GM23248 (cell line): ENCODE data around the gene ROR1. TPM values are rescaled to one million over a fixed set of nuclear protein-coding genes. Genes with fewer than 3 reads are reported as not detected.

Experiments used
- DNase-seq: peaks from one replicate; pipeline ENCODE4 v3.0.0-alpha.2; 2015
- H2AFZ ChIP-seq: fragments of 200-600 bp; sonication (generic); 2 replicates; pipeline ENCODE4 v1.6.1; 2016; ENCODE audit warnings: antibody characterized with exemption
- H3F3A ChIP-seq: fragments of 200-600 bp; sonication (generic); 2 replicates; pipeline ENCODE4 v1.6.1; 2016; ENCODE audit warnings: mild to moderate bottlenecking, antibody characterized with exemption, mixed run types; ENCODE audit not compliant: insufficient read depth
- H3K27ac ChIP-seq: fragments of 200-600 bp; sonication (generic); 2 replicates; pipeline ENCODE4 v1.5.1; 2016; ENCODE audit warnings: mild to moderate bottlenecking
- H3K27me3 ChIP-seq: fragments of 200-600 bp; sonication (generic); replicated peaks from 2 replicates; pipeline ENCODE4 v1.6.1; 2016; ENCODE audit warnings: mild to moderate bottlenecking; ENCODE audit not compliant: insufficient read depth
- H3K36me3 ChIP-seq: fragments of 200-600 bp; sonication (generic); 2 replicates; pipeline ENCODE4 v1.6.1; 2016; ENCODE audit warnings: low read depth, mild to moderate bottlenecking
- H3K4me1 ChIP-seq: fragments of 200-600 bp; sonication (generic); 2 replicates; pipeline ENCODE4 v1.6.1; 2016; ENCODE audit warnings: mild to moderate bottlenecking; ENCODE audit not compliant: insufficient read depth
- H3K4me2 ChIP-seq: fragments of 200-600 bp; sonication (generic); one replicate; pipeline ENCODE4 v1.6.1; 2016; ENCODE audit warnings: mild to moderate bottlenecking; ENCODE audit not compliant: unreplicated experiment
- H3K4me3 ChIP-seq: fragments of 200-600 bp; sonication (generic); 2 replicates; pipeline ENCODE4 v1.5.1; 2016; ENCODE audit warnings: mild to moderate bottlenecking
- H3K79me2 ChIP-seq: fragments of 200-600 bp; sonication (generic); 2 replicates; pipeline ENCODE4 v1.6.1; 2016; ENCODE audit warnings: mild to moderate bottlenecking; ENCODE audit not compliant: insufficient read depth
- H3K9ac ChIP-seq: fragments of 200-600 bp; sonication (generic); 2 replicates; pipeline ENCODE4 v1.6.1; 2016; ENCODE audit warnings: mild to moderate bottlenecking
- H3K9me2 ChIP-seq: fragments of 200-600 bp; sonication (generic); 2 replicates; pipeline ENCODE4 v1.6.1; 2016; ENCODE audit warnings: mixed run types, mild to moderate bottlenecking, moderate library complexity; ENCODE audit not compliant: insufficient read depth
- H3K9me3 ChIP-seq: fragments of 200-600 bp; sonication (generic); one replicate; pipeline ENCODE4 v1.6.1; 2017; ENCODE audit warnings: low read depth
- H4K20me1 ChIP-seq: fragments of 200-600 bp; sonication (generic); 2 replicates; pipeline ENCODE4 v1.6.0; 2016; ENCODE audit not compliant: insufficient read depth
- EZH2 ChIP-seq: fragments of 200-600 bp; sonication (generic); IDR thresholded peaks from 2 replicates; pipeline ENCODE4 v1.6.1; 2018; ENCODE audit warnings: antibody characterized with exemption, mild to moderate bottlenecking; ENCODE audit not compliant: insufficient read depth, poor library complexity, severe bottlenecking
- EZH2phosphoT487 ChIP-seq: fragments of 200-600 bp; sonication (generic); IDR thresholded peaks from 2 replicates; pipeline ENCODE4 v1.6.1; 2018; ENCODE audit warnings: antibody characterized with exemption, moderate library complexity, mild to moderate bottlenecking, low read depth; ENCODE audit not compliant: insufficient read depth
- WGBS, 2 experiments: methylation state at CpG; one replicate each; pipeline ENCODE4 v1.1.6; 2015 to 2017; ENCODE audit warnings: low lambda C conversion rate in 2 of 2, low coverage in 1 of 2; ENCODE audit errors: missing lambda C conversion rate in 2 of 2; 5-methylcytosine and 5-hydroxymethylcytosine counted together
- in situ Hi-C: fragments of 300-500 bp; cut with MboI; formaldehyde crosslinking; loops from 2 replicates; pipeline ENCODE4 v1.15.0; 2020
- polyA plus RNA-seq: library from polyadenylated mRNA; unstranded; fragments of >200 nt; fragmentation: Nextera tagmentation; extraction: Ambion mirVana; gene quantifications from 2 replicates; pipeline ENCODE4 v1.2.1, GENCODE V29; 2016
- total RNA-seq: library from RNA; depleted of rRNA; stranded (reverse); fragments of >200 nt; shearing (Covaris generic); gene quantifications from 2 replicates; pipeline ENCODE4 v1.2.3, GENCODE V29; 2014

Gene ROR1
- total and polyA plus RNA-seq, 2 experiments from 2014 or later = 12.0 to 13.3 TPM

DNA sequence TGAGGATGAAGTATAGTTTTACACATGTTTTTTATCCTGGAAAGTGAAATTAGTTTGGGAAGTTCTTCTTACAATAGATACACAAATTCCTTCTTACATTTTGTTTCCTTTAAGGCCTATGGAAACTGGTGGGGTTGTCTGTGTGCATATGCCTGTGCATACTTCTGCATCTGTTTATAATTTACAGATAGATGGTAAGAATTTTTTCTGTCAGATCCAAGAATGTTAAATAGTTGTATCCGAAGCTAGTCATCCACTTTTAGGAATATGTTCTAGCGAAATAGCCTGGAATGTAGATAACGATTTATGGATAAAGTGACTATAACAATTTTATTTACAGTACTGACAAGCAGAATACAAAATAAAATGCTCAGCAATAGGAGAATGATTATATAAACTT lies 194.1 kb downstream of the ROR1 start:
- Histone ChIP-seq H2AFZ (no peak overlapping the region), H3K27me3 (no peaks in the 10 kb centered on the region), H3K4me3 (no peak overlapping the region), H4K20me1 (no peaks in the 10 kb centered on the region), H3F3A (peaks cover 17% of the 10 kb centered on the region), H3K79me2 (no peaks in the 10 kb centered on the region), H3K9me2 (no peaks in the 10 kb centered on the region), H3K36me3 (no peaks in the 10 kb centered on the region), H3K9me3 (no peaks in the 10 kb centered on the region), H3K4me2 (peak overlapping the region; percentile 49), H3K9ac (no peak overlapping the region), H3K27ac (no peak overlapping the region), H3K4me1 (peaks cover 22% of the 10 kb centered on the region)
- in situ Hi-C loops = no loop called here
- 45 to 59% methylated on average over 3 of the region's 3 CpGs for WGBS, 2 experiments
- TF ChIP-seq EZH2phosphoT487 (no peak), EZH2 (no peak)
- DNase-seq = peak; percentile 7

DNA sequence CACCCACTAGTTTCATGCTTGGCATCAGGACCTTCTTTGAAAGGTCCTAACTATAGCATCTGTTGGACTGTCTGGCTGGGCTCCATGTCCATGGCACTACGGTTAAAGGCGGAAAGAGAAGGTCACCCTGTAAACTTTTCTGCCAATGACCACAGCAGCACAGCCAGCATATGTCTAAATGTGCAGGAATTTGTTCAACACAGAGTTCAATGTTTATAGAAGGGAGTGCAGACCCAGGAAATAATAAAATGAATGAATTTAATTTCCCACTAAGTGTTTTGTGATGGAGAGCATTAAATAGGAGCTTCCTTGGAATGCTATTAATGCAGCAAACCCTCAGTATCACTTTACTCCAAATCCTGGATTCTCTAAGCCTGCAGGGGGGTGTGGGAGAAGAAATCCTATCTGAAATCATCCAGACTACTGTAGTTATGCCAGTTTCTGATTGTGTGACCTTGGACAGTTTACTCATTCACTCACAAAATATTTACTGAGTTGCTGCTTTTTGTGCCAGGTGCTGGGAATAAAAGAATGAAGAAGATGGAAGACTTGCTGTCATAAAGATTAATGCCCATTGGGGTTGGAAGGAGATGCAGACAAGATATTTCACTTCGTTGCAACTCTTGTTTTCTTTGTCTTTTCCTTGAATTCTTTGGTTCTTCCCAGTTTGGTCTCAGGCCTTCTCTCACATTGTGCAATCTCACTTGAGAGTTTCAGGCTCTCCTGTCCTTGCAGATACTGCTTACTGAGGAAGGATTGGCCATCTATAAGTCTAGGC lies 195.0 kb downstream of the ROR1 start:
- Histone ChIP-seq H3K4me1 (peaks cover 22% of the 10 kb centered on the region), H3F3A (peaks cover 17% of the 10 kb centered on the region), H4K20me1 (no peaks in the 10 kb centered on the region), H3K79me2 (no peaks in the 10 kb centered on the region), H3K36me3 (no peaks in the 10 kb centered on the region), H3K4me2 (no peak overlapping the region), H3K4me3 (no peak overlapping the region), H3K9ac (no peak overlapping the region), H3K9me3 (no peaks in the 10 kb centered on the region), H3K27me3 (no peaks in the 10 kb centered on the region), H3K27ac (no peak overlapping the region), H3K9me2 (no peaks in the 10 kb centered on the region), H2AFZ (no peak overlapping the region)
- TF ChIP-seq EZH2phosphoT487 (no peak), EZH2 (no peak)
- in situ Hi-C loops = no loop called here
- DNase-seq = peak; percentile 37
- WGBS, 2 experiments = 40 to 51% methylated on average over 3 of the region's 3 CpGs

DNA sequence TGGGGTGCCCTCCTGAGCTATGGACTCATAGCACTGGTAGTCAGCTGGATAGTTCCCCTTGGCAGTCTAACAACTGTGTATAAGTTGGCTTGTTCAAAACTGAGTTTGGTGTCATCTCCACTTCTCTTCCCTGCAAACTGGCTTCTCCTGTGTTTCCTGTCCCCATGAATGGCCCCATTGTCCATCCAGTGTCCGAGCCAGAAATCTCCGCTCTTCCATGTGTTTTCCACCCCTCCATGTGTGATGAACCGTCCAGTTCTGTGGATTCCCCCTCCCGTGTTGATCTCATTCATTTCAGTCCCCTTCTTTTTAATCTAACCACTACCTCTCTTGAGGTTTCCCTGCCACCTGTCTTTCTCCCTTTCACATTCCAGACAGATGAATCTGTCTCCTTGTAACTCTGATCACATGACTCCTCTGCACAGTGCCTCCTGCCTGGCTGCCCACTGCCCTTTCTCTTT lies 195.7 kb downstream of the ROR1 start:
- no peak for TF ChIP-seq EZH2phosphoT487
- TF ChIP-seq EZH2 = no peak
- peak; percentile 39 for DNase-seq
- Histone ChIP-seq H3K4me3 (no peak overlapping the region), H4K20me1 (no peaks in the 10 kb centered on the region), H3K79me2 (no peaks in the 10 kb centered on the region), H3K36me3 (no peaks in the 10 kb centered on the region), H3K9me3 (no peaks in the 10 kb centered on the region), H2AFZ (no peak overlapping the region), H3K4me2 (no peak overlapping the region), H3K9ac (no peak overlapping the region), H3K4me1 (peaks cover 22% of the 10 kb centered on the region), H3K9me2 (no peaks in the 10 kb centered on the region), H3K27ac (no peak overlapping the region), H3K27me3 (no peaks in the 10 kb centered on the region), H3F3A (peaks cover 17% of the 10 kb centered on the region)
- 93 to 100% methylated on average over 4 of the region's 4 CpGs for WGBS, 2 experiments
- in situ Hi-C loops = no loop called here

DNA sequence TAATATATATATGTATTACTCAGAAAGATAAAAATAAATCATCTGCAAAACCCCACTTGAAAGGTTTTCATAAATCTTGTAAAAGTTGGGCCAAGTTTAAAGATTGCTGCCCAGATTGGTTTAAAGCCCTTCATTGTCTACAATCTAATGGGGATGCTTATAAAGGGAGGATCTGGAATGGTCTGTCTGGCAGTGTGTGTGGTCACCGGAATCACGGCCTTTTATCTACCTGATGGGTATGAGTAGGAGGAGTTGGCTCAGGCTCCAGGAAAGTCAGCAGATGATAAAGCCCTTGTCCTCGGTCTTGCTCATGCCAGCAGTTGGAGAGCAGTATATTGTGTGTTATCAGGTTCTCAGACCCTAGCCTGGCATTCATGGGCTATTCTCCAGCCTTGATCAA lies 197.7 kb downstream of the ROR1 start:
- Histone ChIP-seq H3K27ac (no peak overlapping the region), H3K9me3 (no peaks in the 10 kb centered on the region), H3K4me3 (no peak overlapping the region), H3K9me2 (no peaks in the 10 kb centered on the region), H3K79me2 (no peaks in the 10 kb centered on the region), H3K27me3 (no peaks in the 10 kb centered on the region), H3F3A (peaks cover 17% of the 10 kb centered on the region), H3K36me3 (no peaks in the 10 kb centered on the region), H3K9ac (no peak overlapping the region), H2AFZ (no peak overlapping the region), H4K20me1 (no peaks in the 10 kb centered on the region), H3K4me2 (no peak overlapping the region), H3K4me1 (peaks cover 29% of the 10 kb centered on the region)
- no peak for TF ChIP-seq EZH2phosphoT487
- TF ChIP-seq EZH2 = no peak
- in situ Hi-C loops = no loop called here
- no peak for DNase-seq
- 96 to 97% methylated on average over 3 of the region's 3 CpGs for WGBS, 2 experiments
